NCI-H510A (cell line): ENCODE data around the gene CCDC74A.
"Not testable (repeated sequence)": the region's sequence is repeated elsewhere in the genome, so short reads cannot be mapped to it uniquely, and the experiment has no call there.

ENCODE experiments used
- DNase-seq: peaks from one replicate; lab custom pipeline; 2025; lab: John Stamatoyannopoulos, UW

The CCDC74A gene

GRCh38 chr2:131529864-131530445 lies 2.3 kb downstream of the CCDC74A start:
- not testable (repeated sequence) for DNase-seq

DNA sequence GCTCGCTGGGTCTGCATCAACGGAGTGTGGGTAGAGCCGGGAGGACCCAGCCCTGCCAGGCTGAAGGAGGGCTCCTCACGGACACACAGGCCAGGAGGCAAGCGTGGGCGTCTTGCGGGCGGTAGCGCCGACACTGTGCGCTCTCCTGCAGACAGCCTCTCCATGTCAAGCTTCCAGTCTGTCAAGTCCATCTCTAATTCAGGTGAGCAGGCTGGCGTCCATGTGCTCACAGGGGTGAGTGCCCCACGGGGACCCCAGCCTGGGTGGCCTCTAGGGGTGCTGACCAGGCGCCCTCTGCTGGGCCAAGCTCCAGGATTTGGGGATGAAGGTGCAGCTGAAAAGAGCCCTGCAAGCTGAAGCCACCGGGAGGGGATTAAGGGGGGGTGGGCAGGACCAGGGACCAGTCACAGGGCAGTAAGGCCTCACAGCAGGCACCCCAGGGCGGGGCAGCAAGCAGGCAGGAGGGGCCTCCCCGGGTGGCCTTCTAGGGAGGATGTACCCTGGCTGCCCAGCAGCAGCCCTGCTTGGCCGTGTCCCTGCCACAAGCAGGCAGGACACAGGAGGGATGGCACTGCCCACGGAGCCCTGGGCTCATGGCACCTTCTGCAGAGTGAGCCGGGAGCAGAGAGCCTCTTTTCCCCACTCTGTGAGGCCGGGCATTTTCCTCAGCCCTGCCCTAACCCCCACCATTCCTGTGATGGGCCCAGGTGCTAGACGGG lies 3.1 kb downstream of the CCDC74A start:
- not testable (repeated sequence) for DNase-seq

DNA sequence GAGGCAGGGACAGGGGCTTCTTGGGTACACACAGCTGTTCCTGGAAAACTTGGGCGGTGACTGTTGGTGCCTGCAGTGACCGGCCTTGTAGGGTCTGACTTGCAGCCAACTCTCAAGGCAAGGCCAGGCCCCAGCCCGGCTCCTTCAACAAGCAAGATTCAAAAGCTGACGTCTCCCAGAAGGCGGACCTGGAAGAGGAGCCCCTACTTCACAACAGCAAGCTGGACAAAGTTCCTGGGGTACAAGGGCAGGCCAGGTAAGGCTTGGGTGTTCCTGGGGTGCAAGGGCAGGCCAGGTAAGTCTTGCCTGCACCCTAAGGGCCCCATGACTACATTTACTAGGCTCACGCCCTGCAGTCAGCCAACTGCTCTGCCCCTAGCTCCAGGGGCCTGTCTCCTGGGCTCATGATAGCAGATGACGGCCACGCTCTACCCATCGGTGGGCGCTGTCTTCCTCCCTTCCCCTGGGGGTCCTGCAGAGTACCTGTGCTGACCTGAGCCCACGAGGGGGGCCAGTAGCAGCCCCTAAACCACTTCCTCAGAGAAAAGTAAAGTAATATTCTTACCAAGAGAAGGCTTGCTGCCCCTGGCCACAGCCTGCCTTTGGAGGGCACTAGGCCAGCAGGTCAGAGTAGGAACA lies 4.0 kb downstream of the CCDC74A start:
- DNase-seq, result not testable (repeated sequence)

DNA sequence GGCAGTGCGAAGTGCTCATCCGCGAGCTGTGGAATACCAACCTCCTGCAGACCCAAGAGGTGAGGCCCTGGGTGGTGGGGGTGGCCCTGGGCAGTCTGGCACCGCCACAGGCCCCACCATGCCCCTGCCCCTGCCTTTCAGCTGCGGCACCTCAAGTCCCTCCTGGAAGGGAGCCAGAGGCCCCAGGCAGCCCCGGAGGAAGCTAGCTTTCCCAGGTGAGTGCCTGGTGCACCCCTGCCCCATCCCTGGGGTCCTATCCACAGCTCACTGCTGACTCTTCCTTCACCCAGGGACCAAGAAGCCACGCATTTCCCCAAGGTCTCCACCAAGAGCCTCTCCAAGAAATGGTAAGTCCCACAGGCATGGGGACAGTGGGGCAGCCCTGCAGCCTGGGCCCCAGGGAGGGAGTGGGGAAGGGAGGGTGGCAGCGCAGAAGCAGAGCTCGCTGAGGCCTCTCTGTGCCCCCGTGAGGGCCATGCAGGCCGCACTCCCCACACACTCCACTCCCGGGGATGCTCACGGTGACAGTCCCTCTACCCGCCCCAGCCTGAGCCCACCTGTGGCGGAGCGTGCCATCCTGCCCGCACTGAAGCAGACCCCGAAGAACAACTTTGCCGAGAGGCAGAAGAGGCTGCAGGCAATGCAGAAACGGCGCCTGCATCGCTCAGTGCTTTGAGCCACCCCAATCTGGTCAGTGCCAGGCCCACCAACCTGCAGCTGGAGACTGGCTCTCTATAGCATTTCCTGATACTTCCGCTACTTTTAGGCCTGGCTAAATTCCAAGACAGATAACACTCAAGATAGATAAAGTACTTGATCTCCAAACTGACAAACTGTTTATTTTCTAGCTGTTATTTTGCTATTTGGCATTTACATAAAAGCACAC lies 5.3 kb downstream of the CCDC74A start:
- DNase-seq, result not testable (repeated sequence)

GRCh38 chr2:131533609-131534316 lies 6.1 kb downstream of the CCDC74A start:
- DNase-seq, result not testable (repeated sequence)

GRCh38 chr2:131534317-131534672 lies 6.6 kb downstream of the CCDC74A start:
- DNase-seq, result not testable (repeated sequence)

DNA sequence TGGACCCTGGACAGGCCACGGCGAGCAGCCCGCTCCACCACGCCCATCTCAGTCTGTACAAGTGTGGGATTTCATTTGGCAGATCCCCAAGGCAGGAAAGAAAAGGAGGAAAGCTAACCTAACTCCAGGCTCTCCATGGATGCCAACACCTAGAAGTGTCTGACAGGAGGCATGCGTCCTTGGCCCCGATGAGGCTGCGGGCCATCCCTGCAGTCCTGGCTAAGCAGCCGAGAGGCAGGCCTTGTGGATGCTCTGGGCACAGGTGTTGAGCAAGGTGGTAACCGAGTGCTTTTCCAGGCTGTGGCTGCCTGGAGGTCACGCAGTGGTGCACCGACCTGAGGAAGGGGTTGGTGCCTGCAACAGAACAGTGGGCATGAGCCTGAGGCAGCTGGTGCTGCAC lies 7.3 kb downstream of the CCDC74A start:
- not testable (repeated sequence) for DNase-seq

- DNase-seq, result no peak
These were observed 7.8 kb downstream of the CCDC74A start for GRCh38 chr2:131535526-131535925.

- DNase-seq, result not testable (repeated sequence)
These were observed 8.5 kb downstream of the CCDC74A start for GRCh38 chr2:131535951-131536826.

DNA sequence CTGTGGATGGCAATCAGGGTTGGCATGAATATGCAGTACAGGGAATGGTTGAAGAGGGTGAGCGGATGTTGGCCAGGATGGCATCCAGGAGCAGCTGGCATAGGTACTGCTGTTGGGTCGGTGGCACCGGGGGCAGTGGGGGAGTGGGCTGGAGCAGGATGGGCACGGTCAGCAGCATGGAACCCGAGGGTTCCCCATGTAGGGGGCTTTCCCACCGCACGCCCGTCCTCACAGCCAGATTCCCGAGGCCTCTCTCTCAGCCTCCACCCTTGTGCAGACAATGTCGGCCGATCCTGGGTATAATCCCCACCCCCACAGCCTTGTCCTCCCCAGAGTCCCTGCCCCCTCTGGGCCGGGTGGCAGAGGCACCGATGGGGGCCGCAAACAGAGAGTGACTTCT lies 9.2 kb downstream of the CCDC74A start:
- not testable (repeated sequence) for DNase-seq

- DNase-seq, result not testable (repeated sequence)
These were observed 11.2 kb downstream of the CCDC74A start for GRCh38 chr2:131538856-131539255.

DNA sequence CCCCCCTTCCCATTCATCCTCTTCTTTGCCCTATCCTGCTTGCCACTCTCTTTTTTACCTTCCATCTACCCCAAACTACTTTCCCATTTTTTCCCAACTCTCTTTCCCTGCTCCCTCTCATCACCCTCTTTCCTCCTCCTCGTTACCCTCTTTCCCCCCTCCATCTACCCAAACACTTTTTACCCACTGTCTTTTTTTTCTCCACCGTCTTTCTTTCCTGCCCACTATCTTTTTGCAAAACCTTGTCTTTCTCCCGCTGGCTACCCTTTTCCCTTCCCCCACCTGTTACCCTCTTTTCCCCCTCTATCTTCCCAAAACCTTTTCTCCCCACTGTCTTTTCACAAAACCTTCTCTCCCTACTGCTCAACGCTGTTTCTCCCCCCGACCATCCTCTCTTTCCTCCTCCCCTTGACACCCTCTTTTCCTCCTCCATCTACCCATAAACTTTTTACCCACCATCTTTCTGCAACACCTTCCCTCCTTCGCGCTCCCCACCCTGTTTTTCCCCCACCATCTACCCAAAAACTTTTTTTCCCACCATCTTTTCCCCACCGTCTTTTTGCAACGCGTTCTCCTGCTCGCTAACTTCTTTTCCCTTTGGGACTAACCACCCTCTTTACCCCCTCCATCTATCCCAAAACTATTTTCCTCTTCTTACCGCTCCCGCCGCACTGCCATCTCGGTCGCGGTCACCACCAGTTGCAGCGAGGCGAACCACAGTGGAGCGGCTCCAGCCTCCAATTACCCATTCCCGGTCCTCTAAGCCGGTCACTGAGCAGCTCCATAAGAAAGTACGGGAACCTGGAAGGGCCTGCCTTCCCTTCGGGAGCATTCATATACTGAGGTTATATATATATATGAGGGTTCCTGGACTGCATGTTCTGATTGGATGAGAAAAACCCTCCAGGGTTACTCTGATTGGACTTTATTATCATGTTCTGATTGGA lies 15.0 kb downstream of the CCDC74A start:
- peak; percentile 85 for DNase-seq

DNA sequence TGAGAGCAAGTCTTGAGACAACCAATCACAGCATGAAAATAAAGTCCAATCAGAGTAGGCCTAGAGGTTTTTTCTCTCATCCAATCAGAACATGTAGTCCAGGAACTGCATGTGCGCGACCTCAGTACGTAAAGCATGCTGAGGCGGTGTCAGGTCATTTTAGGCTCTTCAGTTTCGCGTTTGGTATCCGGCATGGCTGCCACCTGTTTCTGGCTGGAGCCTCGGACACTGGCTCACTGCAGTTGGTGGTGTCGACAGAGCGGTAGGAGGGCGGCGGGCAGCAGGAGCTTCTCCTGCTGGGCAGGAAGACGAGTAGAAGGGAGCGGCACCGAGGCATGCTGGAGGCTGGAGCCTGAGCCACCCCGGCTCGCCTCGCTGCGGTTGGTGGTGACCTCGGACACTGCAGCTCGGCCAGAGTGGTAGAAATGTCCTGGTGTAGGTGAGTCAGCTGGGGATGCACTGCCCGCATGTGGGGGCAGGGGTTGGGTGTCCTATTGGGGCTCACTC lies 15.8 kb downstream of the CCDC74A start:
- no peak for DNase-seq

DNA sequence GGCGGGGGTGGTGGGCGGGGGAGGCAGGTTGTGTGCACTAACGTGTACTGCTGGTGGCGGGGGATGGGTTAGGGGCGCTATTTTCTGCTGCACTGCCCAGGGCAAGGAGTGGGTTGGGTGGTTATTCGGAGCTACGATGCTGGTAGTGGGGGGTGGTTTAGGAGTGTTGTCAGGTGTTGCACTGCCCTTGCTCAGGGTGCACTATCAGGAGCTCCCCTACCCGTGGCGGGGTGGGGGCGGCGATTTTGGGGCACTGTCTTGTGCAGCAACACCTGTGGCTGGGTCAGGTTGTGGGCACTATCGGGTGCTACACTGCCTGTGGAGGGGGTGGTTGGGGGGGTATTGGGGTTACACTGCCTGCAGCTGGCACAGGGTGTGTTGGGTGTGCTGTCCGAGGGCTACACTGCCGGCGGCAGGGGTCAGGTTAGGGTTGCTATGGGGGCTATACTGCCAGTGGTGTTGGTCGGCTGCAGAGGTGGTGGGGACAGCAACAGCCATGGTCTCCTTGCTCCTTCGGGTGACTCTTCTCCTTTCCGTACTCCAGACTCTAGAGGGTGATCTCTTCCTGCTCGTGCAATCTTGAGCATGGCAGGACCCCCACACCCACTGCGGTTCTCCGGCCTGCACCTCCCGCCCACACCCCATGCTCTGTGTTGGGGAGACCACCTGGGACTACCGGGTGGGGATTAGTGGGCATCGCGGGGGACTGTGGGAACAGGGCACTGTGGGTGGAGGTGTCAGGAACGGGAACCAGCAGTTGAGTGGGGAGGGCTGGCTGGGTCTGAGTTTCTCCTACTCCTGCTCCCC lies 16.5 kb downstream of the CCDC74A start:
- DNase-seq, result not testable (repeated sequence)

GRCh38 chr2:131544813-131545165 lies 17.1 kb downstream of the CCDC74A start:
- not testable (repeated sequence) for DNase-seq

GRCh38 chr2:131552871-131553270 lies 25.2 kb downstream of the CCDC74A start:
- no peak for DNase-seq

GRCh38 chr2:131556998-131557397 lies 29.3 kb downstream of the CCDC74A start:
- no peak for DNase-seq

GRCh38 chr2:131557558-131558321 lies 30.1 kb downstream of the CCDC74A start:
- DNase-seq, result no peak
